ENCODE measurements around the gene ZNF274. TPM values are rescaled to one million over a fixed set of nuclear protein-coding genes. Genes with fewer than 3 reads are reported as not detected.

Gene ZNF274
- total and polyA plus RNA-seq, 9 of the 15 experiments (the other 6 are each of a cell fraction or from before 2014, with no cell fraction given), result 5.2 to 37.0 (median 28.1) TPM

- TF ChIP-seq TSHZ1 (CRISPR knock-in tag; IDR thresholded peaks at IDR 0.05) (no peak), ZC3H4 (CRISPR knock-in tag; IDR thresholded peaks at IDR 0.05; ENCODE audit: borderline replicate concordance) (0 out of 2 replicates have a peak, but pooled peaks have one; percentile 3), SMAD2 (IDR thresholded peaks at IDR 0.05; ENCODE audit: low read depth, low read length) (no peak), MAX (CRISPR knock-in tag; IDR thresholded peaks at IDR 0.05) (no peak), NCOA4 (IDR thresholded peaks at IDR 0.05; ENCODE audit: partially characterized antibody) (no peak), ZNF584 (CRISPR knock-in tag; IDR thresholded peaks at IDR 0.05; ENCODE audit: low read depth) (0 out of 2 replicates have a peak, but pooled peaks have one; percentile 19), ETV6 (IDR thresholded peaks at IDR 0.05; ENCODE audit: borderline replicate concordance in 1 of 2, low read depth in 2 of 2, low read length in 1 of 2) (0 out of 4 replicates have a peak, but pooled peaks of 1 of the 2 experiments have one; percentile 2), ETV6 (CRISPR knock-in tag; IDR thresholded peaks at IDR 0.05; ENCODE audit: borderline replicate concordance) (peak; percentile 42; the same call in 1 of the 2 replicates), E2F5 (CRISPR knock-in tag; IDR thresholded peaks at IDR 0.05) (no peak), ZNF609 (CRISPR knock-in tag; IDR thresholded peaks at IDR 0.05; ENCODE audit: borderline replicate concordance) (no peak), MIER1 (IDR thresholded peaks at IDR 0.05; ENCODE audit: low read depth) (no peak), SNAPC5 (CRISPR knock-in tag; IDR thresholded peaks at IDR 0.05) (no peak), TBL1XR1 (IDR thresholded peaks at IDR 0.05; ENCODE audit: low read length in 2 of 2) (no peak)
Measured at GRCh38 chr19:58183817-58184215, 955 bp downstream of the ZNF274 start (continued).
